ENCODE results near the gene FILIP1. TPM values are rescaled to one million over a fixed set of nuclear protein-coding genes. Genes with fewer than 3 reads are reported as not detected.

FILIP1 gene
- total RNA-seq, 1 experiment from 2014 or later: not detected

- Histone ChIP-seq H3K27ac (ENCODE audit: low read length) (no peak overlapping the region), H2AFZ (ENCODE audit: low read length) (no peak overlapping the region), H3K4me1 (ENCODE audit: insufficient read depth, low read length) (peaks cover 12% of the 10 kb centered on the region), H3K4me3 (ENCODE audit: low read length) (no peak overlapping the region), H3K9me2 (replicated peaks; ENCODE audit: low read length) (no peaks in the 10 kb centered on the region), H3K27me3 (ENCODE audit: low read length) (no peaks in the 10 kb centered on the region), H3K9ac (ENCODE audit: low read length) (no peak overlapping the region), H3K4me2 (ENCODE audit: low read length) (no peak overlapping the region), H3K9me3 (ENCODE audit: low read length) (no peaks in the 10 kb centered on the region), H3K36me3 (ENCODE audit: low read depth, low read length) (no peaks in the 10 kb centered on the region), H3F3A (ENCODE audit: low read length, unreplicated experiment) (no peaks in the 10 kb centered on the region), H4K20me1 (ENCODE audit: low read length) (no peaks in the 10 kb centered on the region), H3K79me2 (ENCODE audit: low read length) (no peaks in the 10 kb centered on the region)
- ATAC-seq (no peak), DNase-seq (no peak)
- ChIA-PET POLR2A (ENCODE audit: unreplicated experiment) (no interaction called here), CTCF (no interaction called here)
- no peak for TF ChIP-seq CTCF (conservative IDR thresholded peaks at IDR 0.05; ENCODE audit: low read depth, low read length)
- TF ChIP-seq EZH2 (IDR thresholded peaks at IDR 0.05; ENCODE audit: low read length, unreplicated experiment): no peak
- TF ChIP-seq EZH2phosphoT487 (IDR thresholded peaks at IDR 0.05; ENCODE audit: borderline replicate concordance, low read length): no peak
- BruUV-seq (replicated peaks): no TSS peak
- intact Hi-C loops (cut with micrococcal nuclease): no loop called here
These were observed 66.3 kb downstream of the FILIP1 start for GRCh38 chr6:75427329-75427728.

GRCh38 chr6:75424618-75425548 is 68.7 kb downstream of the FILIP1 start:
- BruUV-seq (replicated peaks): no TSS peak
- no peak overlapping the region for H3K4me3 ChIP-seq (ENCODE audit: low read length)
- H2AFZ ChIP-seq (ENCODE audit: low read length): 0 out of 2 replicates have a peak overlapping the region, but pooled peaks have one; percentile 43
- TF ChIP-seq EZH2 (IDR thresholded peaks at IDR 0.05; ENCODE audit: low read length, unreplicated experiment) (no peak), CTCF (conservative IDR thresholded peaks at IDR 0.05; ENCODE audit: low read depth, low read length) (no peak), EZH2phosphoT487 (IDR thresholded peaks at IDR 0.05; ENCODE audit: borderline replicate concordance, low read length) (no peak)
- H3K79me2 ChIP-seq (ENCODE audit: low read length): no peaks in the 10 kb centered on the region
- no peaks in the 10 kb centered on the region for H4K20me1 ChIP-seq (ENCODE audit: low read length)
- no peaks in the 10 kb centered on the region for H3K27me3 ChIP-seq (ENCODE audit: low read length)
- H3K9me2 ChIP-seq (replicated peaks; ENCODE audit: low read length): no peaks in the 10 kb centered on the region
- ATAC-seq: peak; percentile 67
- intact Hi-C loops (cut with micrococcal nuclease): no loop called here
- ChIA-PET POLR2A (ENCODE audit: unreplicated experiment) (no interaction called here), CTCF (no interaction called here)
- H3K9me3 ChIP-seq (ENCODE audit: low read length): no peaks in the 10 kb centered on the region
- peaks cover 5% of the 10 kb centered on the region for H3K4me1 ChIP-seq (ENCODE audit: insufficient read depth, low read length)
- no peaks in the 10 kb centered on the region for H3K36me3 ChIP-seq (ENCODE audit: low read depth, low read length)
- H3K9ac ChIP-seq (ENCODE audit: low read length): no peak overlapping the region
- H3F3A ChIP-seq (ENCODE audit: low read length, unreplicated experiment): no peaks in the 10 kb centered on the region
- peak overlapping the region; percentile 23; the same call in 1 of the 2 replicates for H3K4me2 ChIP-seq (ENCODE audit: low read length)
- DNase-seq: peak; percentile 14
- H3K27ac ChIP-seq (ENCODE audit: low read length): no peak overlapping the region

- no peak overlapping the region for H3K4me2 ChIP-seq (ENCODE audit: low read length)
- H3K27ac ChIP-seq (ENCODE audit: low read length): no peak overlapping the region
- no peak overlapping the region for H2AFZ ChIP-seq (ENCODE audit: low read length)
- no peaks in the 10 kb centered on the region for H3K36me3 ChIP-seq (ENCODE audit: low read depth, low read length)
- no peaks in the 10 kb centered on the region for H3K27me3 ChIP-seq (ENCODE audit: low read length)
- DNase-seq (no peak), ATAC-seq (no peak)
- peaks cover 5% of the 10 kb centered on the region for H3K4me1 ChIP-seq (ENCODE audit: insufficient read depth, low read length)
- H3K9ac ChIP-seq (ENCODE audit: low read length): no peak overlapping the region
- no peaks in the 10 kb centered on the region for H4K20me1 ChIP-seq (ENCODE audit: low read length)
- ChIA-PET POLR2A (ENCODE audit: unreplicated experiment) (no interaction called here), CTCF (no interaction called here)
- H3K79me2 ChIP-seq (ENCODE audit: low read length): no peaks in the 10 kb centered on the region
- H3K4me3 ChIP-seq (ENCODE audit: low read length): no peak overlapping the region
- H3F3A ChIP-seq (ENCODE audit: low read length, unreplicated experiment): no peaks in the 10 kb centered on the region
- no peaks in the 10 kb centered on the region for H3K9me3 ChIP-seq (ENCODE audit: low read length)
- intact Hi-C loops (cut with micrococcal nuclease): no loop called here
- H3K9me2 ChIP-seq (replicated peaks; ENCODE audit: low read length): no peaks in the 10 kb centered on the region
- no TSS peak for BruUV-seq (replicated peaks)
- TF ChIP-seq CTCF (conservative IDR thresholded peaks at IDR 0.05; ENCODE audit: low read depth, low read length): no peak
- TF ChIP-seq EZH2phosphoT487 (IDR thresholded peaks at IDR 0.05; ENCODE audit: borderline replicate concordance, low read length): no peak
- no peak for TF ChIP-seq EZH2 (IDR thresholded peaks at IDR 0.05; ENCODE audit: low read length, unreplicated experiment)
These were observed 70.2 kb downstream of the FILIP1 start for GRCh38 chr6:75423386-75423785.
